Adipocyte (in vitro differentiated cells): Measurements from ENCODE around the gene SCNN1A.

Source experiments
- DNase-seq: peaks from one replicate; pipeline ENCODE4 v3.0.0-alpha.2; 2015; ENCODE audit warnings: low read depth
- H3K27me3 ChIP-seq: replicated peaks from 2 replicates; pipeline ENCODE4 v1.7.0; 2013; ENCODE audit warnings: mild to moderate bottlenecking, low read length, moderate library complexity; ENCODE audit not compliant: control insufficient read depth, insufficient read depth
- H3K36me3 ChIP-seq: 2 replicates; pipeline ENCODE4 v1.7.0; 2013; ENCODE audit warnings: low read length, mild to moderate bottlenecking, moderate library complexity; ENCODE audit not compliant: control insufficient read depth, insufficient read depth, severe bottlenecking
- H3K4me1 ChIP-seq: 2 replicates; pipeline ENCODE4 v1.7.0; 2013; ENCODE audit warnings: mild to moderate bottlenecking, low read length, moderate library complexity; ENCODE audit not compliant: control insufficient read depth, insufficient read depth
- H3K4me3 ChIP-seq: 2 replicates; pipeline ENCODE4 v1.7.0; 2013; ENCODE audit warnings: mild to moderate bottlenecking, low read length, moderate library complexity
- H3K9ac ChIP-seq: 2 replicates; pipeline ENCODE4 v1.7.0; 2013; ENCODE audit warnings: mild to moderate bottlenecking, low read length, moderate library complexity
- H3K9me3 ChIP-seq: 2 replicates; pipeline ENCODE4 v1.7.0; 2013; ENCODE audit warnings: mild to moderate bottlenecking, low read length, moderate library complexity; ENCODE audit not compliant: control insufficient read depth

The SCNN1A gene

GRCh38 chr12:6310771-6311610, 64.4 kb downstream of the SCNN1A start:
- DNase-seq, result no peak
- Histone ChIP-seq H3K9ac (peak overlapping the region; percentile 62), H3K36me3 (peaks cover 8% of the 10 kb centered on the region)

GRCh38 chr12:6307529-6307928, 67.8 kb downstream of the SCNN1A start:
- Histone ChIP-seq H3K9ac (no peak overlapping the region), H3K36me3 (no peaks in the 10 kb centered on the region), H3K9me3 (no peaks in the 10 kb centered on the region), H3K4me3 (no peak overlapping the region), H3K4me1 (peaks cover 16% of the 10 kb centered on the region), H3K27me3 (no peaks in the 10 kb centered on the region)
- DNase-seq, result no peak

More at GRCh38 chr12:6310771-6311610, 64.4 kb downstream of the SCNN1A start:
- H3K4me1 ChIP-seq, result peaks cover 45% of the 10 kb centered on the region
- peak overlapping the region; percentile 73 for H3K4me3 ChIP-seq
- H3K9me3 ChIP-seq, result no peaks in the 10 kb centered on the region
- H3K27me3 ChIP-seq, result no peaks in the 10 kb centered on the region

- H3K4me3 ChIP-seq, result no peak overlapping the region
- DNase-seq, result no peak
- peaks cover 8% of the 10 kb centered on the region for H3K4me1 ChIP-seq
- no peaks in the 10 kb centered on the region for H3K27me3 ChIP-seq
- H3K9me3 ChIP-seq, result no peaks in the 10 kb centered on the region
- H3K9ac ChIP-seq, result no peak overlapping the region
- H3K36me3 ChIP-seq, result no peaks in the 10 kb centered on the region
Measured at GRCh38 chr12:6306599-6307220, 68.7 kb downstream of the SCNN1A start.

GRCh38 chr12:6306151-6306550, 69.2 kb downstream of the SCNN1A start:
- no peak for DNase-seq
- H3K4me3 ChIP-seq, result no peak overlapping the region
- no peaks in the 10 kb centered on the region for H3K9me3 ChIP-seq
- H3K9ac ChIP-seq, result no peak overlapping the region
- no peaks in the 10 kb centered on the region for H3K36me3 ChIP-seq
- H3K27me3 ChIP-seq, result no peaks in the 10 kb centered on the region
- peaks cover 4% of the 10 kb centered on the region for H3K4me1 ChIP-seq

DNA sequence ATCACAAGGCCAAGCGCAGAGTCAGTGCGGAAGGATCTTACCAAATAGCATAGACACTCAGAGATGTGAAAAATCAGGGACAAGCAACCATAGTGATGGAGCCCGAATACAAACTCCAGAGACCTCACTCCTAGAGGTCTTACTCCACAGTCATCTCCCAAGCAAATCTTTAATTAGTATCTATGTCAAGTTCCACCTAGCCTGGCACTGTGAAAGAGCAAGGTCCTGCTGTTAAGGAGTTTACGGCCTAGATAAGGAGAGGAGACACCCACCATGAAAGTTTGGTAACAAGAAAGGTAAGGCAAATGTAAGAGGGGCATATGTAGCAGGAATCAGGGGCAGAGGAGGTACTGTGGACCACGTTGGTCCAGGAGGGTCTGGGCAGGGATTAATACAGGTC, 72.3 kb downstream of the SCNN1A start:
- H3K27me3 ChIP-seq, result no peaks in the 10 kb centered on the region
- no peak overlapping the region for H3K4me3 ChIP-seq
- no peak overlapping the region for H3K9ac ChIP-seq
- no peak for DNase-seq
- H3K9me3 ChIP-seq, result no peaks in the 10 kb centered on the region
- no peaks in the 10 kb centered on the region for H3K4me1 ChIP-seq
- no peaks in the 10 kb centered on the region for H3K36me3 ChIP-seq

DNA sequence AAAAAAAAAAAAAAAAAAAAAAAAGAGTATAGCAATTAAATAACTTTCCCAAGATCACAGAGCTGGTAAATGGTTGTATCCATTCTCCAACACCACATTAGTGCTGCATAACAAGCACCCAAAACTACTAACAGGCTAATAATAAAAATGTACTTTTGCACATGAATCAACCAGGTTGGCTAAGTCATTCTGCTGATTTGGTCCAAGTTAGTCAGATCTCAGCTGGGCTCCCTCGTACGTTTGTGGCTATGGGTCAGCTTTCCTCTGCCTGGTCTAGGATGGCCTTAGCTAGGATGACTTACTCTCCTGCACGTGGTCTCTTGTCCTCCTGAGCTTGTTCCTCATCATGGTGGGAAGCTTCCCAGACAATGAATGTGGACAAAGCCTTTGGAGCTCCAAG, 72.7 kb downstream of the SCNN1A start:
- Histone ChIP-seq H3K27me3 (no peaks in the 10 kb centered on the region), H3K9ac (no peak overlapping the region), H3K4me1 (no peaks in the 10 kb centered on the region), H3K36me3 (no peaks in the 10 kb centered on the region), H3K4me3 (no peak overlapping the region), H3K9me3 (no peaks in the 10 kb centered on the region)
- no peak for DNase-seq

DNA sequence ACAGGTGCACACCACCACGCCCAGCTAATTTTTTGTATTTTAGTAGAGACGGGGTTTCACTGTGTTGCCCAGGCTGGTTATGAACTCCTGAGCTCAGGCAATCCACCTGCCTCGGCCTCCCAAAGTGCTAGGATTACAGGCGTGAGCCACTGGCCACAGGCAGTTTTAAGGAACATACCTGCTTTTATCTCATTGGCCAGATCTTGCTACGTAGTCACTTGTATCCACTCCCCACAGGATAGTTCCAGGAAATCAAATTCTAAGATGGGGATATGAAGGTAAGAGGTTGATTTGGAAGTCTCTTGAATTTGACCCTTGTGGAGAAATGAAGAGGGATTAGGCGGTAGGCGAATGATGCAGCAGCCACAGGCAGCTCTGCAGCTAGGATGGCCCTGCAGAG, 73.6 kb downstream of the SCNN1A start:
- DNase-seq, result no peak

DNA sequence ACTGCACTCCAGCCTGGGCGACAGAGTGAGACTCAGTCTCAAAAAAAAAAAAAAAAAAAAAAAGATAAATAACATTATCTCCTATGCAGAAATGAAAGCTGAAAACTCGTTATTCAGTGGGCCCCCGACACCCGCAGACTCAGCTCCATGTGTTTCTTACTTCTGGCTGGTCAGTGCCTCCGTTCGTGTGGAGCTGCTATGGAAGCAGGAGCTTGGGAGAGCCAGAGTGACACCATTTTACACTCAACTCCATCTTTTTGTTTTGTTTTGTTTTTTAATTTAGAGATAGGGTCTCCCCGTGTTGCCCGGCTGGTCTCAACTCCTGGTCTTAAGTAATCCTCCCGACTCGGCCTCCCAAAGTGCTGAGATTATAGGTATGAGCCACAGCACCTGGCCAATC, 78.2 kb downstream of the SCNN1A start:
- peaks cover 29% of the 10 kb centered on the region for H3K4me1 ChIP-seq
- H3K27me3 ChIP-seq, result no peaks in the 10 kb centered on the region
- H3K36me3 ChIP-seq, result no peaks in the 10 kb centered on the region
- no peaks in the 10 kb centered on the region for H3K9me3 ChIP-seq
- DNase-seq, result no peak
- H3K4me3 ChIP-seq, result no peak overlapping the region
- no peak overlapping the region for H3K9ac ChIP-seq

More for the DNA sequence above, 73.6 kb downstream of the SCNN1A start:
- no peak overlapping the region for H3K4me3 ChIP-seq
- H3K36me3 ChIP-seq, result no peaks in the 10 kb centered on the region
- no peak overlapping the region for H3K9ac ChIP-seq
- no peaks in the 10 kb centered on the region for H3K9me3 ChIP-seq
- no peaks in the 10 kb centered on the region for H3K27me3 ChIP-seq
- H3K4me1 ChIP-seq, result no peaks in the 10 kb centered on the region
